Measurements from ENCODE around the gene SNU13.
A peak's percentile ranks its signal among the peaks of the same experiment; 100 is the strongest.
"Not testable (repeated sequence)": the region's sequence is repeated elsewhere in the genome, so short reads cannot be mapped to it uniquely, and the experiment has no call there.

The SNU13 gene

DNA sequence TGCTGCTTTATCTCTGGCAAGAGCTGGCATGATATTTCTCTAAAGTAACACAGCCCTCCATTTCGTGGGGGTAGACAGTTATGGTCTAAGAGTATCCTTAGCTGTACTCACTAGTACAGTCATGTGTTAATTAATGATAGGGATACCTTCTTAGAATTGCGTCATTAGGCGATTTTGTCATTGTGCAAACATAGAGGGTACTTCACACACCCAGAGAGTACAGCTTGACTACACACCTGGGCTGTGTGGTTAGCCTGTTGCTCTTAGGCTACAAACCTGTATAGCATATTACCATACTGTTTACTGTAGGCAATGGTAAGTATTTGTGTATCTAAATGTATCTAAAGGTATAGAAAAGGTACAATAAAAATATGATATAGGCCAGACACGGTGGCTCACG, 50.5 kb downstream of the SNU13 start:
- DNase-seq, result peak; percentile 17

DNA sequence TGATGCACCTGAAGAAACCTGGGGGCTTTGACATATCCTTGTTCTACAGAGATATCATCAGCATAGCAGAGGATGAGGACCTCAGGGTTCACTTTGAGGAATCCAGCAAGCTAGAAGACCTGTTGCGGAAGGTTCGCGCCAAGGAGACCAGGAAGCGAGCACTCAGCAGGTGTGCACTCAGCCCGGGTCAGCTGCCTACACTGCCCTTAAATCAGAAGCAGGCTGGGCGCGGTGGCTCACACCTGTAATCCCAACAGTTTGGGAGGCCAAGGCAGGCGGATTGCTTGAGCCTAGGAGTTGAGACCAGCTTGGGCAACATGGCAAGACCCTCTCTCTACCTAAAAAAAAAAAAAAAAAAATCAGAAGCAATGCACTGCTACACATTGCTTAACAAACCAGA, 51.0 kb downstream of the SNU13 start:
- not testable (repeated sequence) for DNase-seq

GRCh38 chr22:41636467-41636866, 52.2 kb downstream of the SNU13 start:
- DNase-seq, result no peak

DNA sequence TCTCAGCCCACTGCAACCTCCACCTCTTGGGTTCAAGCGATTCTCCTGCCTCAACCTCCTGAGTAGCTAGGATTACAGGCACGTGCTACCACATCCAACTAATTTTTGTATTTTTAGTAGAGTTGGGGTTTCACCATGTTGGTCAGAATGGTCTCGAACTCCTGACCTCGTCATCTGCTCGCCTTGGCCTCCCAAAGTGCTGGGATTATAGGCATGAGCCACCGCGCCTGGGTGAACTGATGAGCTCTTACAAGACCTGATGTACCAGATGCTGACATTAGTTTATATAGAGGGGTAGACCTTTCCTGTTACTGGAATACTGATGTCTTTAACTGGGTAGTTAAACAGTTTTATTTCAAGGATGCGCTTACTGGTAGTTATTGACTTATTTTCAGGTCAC, 54.1 kb downstream of the SNU13 start:
- DNase-seq, result not testable (repeated sequence)

- DNase-seq, result not testable (repeated sequence)
Observed at GRCh38 chr22:41631615-41632014, 57.1 kb downstream of the SNU13 start.

- DNase-seq, result not testable (repeated sequence)
Observed at GRCh38 chr22:41631115-41631514, 57.6 kb downstream of the SNU13 start.

- DNase-seq, result no peak
Observed at GRCh38 chr22:41625577-41625976, 63.1 kb downstream of the SNU13 start.

All from SHP77 treated with DMSO at 0.1 percent for 48 hours (cell line).